Measurements from ENCODE around the gene SBF2. TPM values are rescaled to one million over a fixed set of nuclear protein-coding genes. Genes with fewer than 3 reads are reported as not detected.
"Not testable (repeated sequence)": the region's sequence is repeated elsewhere in the genome, so short reads cannot be mapped to it uniquely, and the experiment has no call there.

The SBF2 gene
- total RNA-seq, 1 donor from 2014 or later: 21.1 TPM

GRCh38 chr11:10265936-10266335 lies 28.1 kb downstream of the SBF2 start:
- no peak for DNase-seq (ENCODE audit: low read depth)
- TF ChIP-seq CTCF (IDR thresholded peaks at IDR 0.05; ENCODE audit: insufficient read depth, low read length, poor library complexity, severe bottlenecking): no peak
- no peaks in the 10 kb centered on the region for H3K27me3 ChIP-seq (ENCODE audit: control insufficient read depth, insufficient read depth, low read length)
- no peak overlapping the region for H3K4me3 ChIP-seq (ENCODE audit: low read depth, low read length)
- no peaks in the 10 kb centered on the region for H3K36me3 ChIP-seq (ENCODE audit: control insufficient read depth, insufficient read depth, low read length)

GRCh38 chr11:10264716-10265115 lies 29.3 kb downstream of the SBF2 start:
- not testable (repeated sequence) for H3K36me3 ChIP-seq (ENCODE audit: control insufficient read depth, insufficient read depth, low read length); H3K27me3 ChIP-seq (ENCODE audit: control insufficient read depth, insufficient read depth, low read length); H3K4me3 ChIP-seq (ENCODE audit: low read depth, low read length); DNase-seq (ENCODE audit: low read depth)

GRCh38 chr11:10263929-10264328 lies 30.1 kb downstream of the SBF2 start:
- Histone ChIP-seq H3K4me3 (ENCODE audit: low read depth, low read length) (no peak overlapping the region), H3K36me3 (ENCODE audit: control insufficient read depth, insufficient read depth, low read length) (no peaks in the 10 kb centered on the region), H3K27me3 (ENCODE audit: control insufficient read depth, insufficient read depth, low read length) (no peaks in the 10 kb centered on the region)
- no peak for TF ChIP-seq CTCF (IDR thresholded peaks at IDR 0.05; ENCODE audit: insufficient read depth, low read length, poor library complexity, severe bottlenecking)
- peak; percentile 10 for DNase-seq (ENCODE audit: low read depth)

DNA sequence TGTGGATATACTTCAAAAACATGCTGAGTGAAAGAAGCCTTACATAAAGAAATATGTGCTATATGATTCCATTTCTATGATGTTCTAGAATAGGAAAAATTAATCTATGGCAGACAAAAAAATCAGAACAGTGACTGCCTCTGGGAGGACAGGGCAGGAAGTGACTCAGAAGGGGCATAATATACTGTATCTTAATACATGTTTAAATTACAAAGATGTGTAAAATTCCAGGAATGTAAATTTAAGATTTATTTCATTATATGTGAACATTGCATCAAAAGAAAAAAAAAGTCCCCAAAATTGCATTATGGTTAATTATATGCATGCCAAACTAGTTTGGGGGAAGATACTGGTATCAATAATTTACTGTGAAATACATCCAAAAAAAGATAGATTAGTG lies 32.2 kb downstream of the SBF2 start:
- no peak for DNase-seq (ENCODE audit: low read depth)
- H3K4me3 ChIP-seq (ENCODE audit: low read depth, low read length): no peak overlapping the region
- no peaks in the 10 kb centered on the region for H3K36me3 ChIP-seq (ENCODE audit: control insufficient read depth, insufficient read depth, low read length)
- H3K27me3 ChIP-seq (ENCODE audit: control insufficient read depth, insufficient read depth, low read length): no peaks in the 10 kb centered on the region
- no peak for TF ChIP-seq CTCF (IDR thresholded peaks at IDR 0.05; ENCODE audit: insufficient read depth, low read length, poor library complexity, severe bottlenecking)

DNA sequence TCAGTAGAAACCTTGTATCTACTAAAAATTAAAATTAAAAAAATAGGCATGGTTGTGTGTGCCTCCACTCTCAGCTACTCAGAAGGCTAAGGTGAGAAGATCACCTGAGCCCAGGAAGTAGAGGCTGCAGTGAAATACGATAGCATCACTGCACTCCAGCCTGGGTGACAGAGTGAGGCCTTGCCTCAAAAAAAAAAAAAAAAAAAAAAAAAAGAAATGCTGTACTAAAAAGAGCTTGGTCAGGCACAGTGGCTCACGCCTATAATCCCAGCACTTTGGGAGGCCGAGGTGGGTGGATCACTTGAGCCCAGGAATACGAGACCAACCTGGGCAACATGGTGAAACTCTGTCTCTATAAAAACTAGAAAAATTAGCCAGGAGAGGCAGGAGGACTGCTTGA lies 36.5 kb downstream of the SBF2 start:
- no peak for DNase-seq (ENCODE audit: low read depth)
- H3K27me3 ChIP-seq (ENCODE audit: control insufficient read depth, insufficient read depth, low read length): no peaks in the 10 kb centered on the region
- no peaks in the 10 kb centered on the region for H3K36me3 ChIP-seq (ENCODE audit: control insufficient read depth, insufficient read depth, low read length)
- no peak overlapping the region for H3K4me3 ChIP-seq (ENCODE audit: low read depth, low read length)
- no peak for TF ChIP-seq CTCF (IDR thresholded peaks at IDR 0.05; ENCODE audit: insufficient read depth, low read length, poor library complexity, severe bottlenecking)

GRCh38 chr11:10255388-10256125 lies 38.5 kb downstream of the SBF2 start:
- no peak for TF ChIP-seq CTCF (IDR thresholded peaks at IDR 0.05; ENCODE audit: insufficient read depth, low read length, poor library complexity, severe bottlenecking)

GRCh38 chr11:10249448-10250131 lies 44.4 kb downstream of the SBF2 start:
- H3K27me3 ChIP-seq (ENCODE audit: control insufficient read depth, insufficient read depth, low read length); H3K36me3 ChIP-seq (ENCODE audit: control insufficient read depth, insufficient read depth, low read length); H3K4me3 ChIP-seq (ENCODE audit: low read depth, low read length); DNase-seq (ENCODE audit: low read depth): not testable (repeated sequence)

More at GRCh38 chr11:10255388-10256125, 38.5 kb downstream of the SBF2 start:
- no peak overlapping the region for H3K4me3 ChIP-seq (ENCODE audit: low read depth, low read length)
- no peaks in the 10 kb centered on the region for H3K27me3 ChIP-seq (ENCODE audit: control insufficient read depth, insufficient read depth, low read length)
- no peak for DNase-seq (ENCODE audit: low read depth)
- H3K36me3 ChIP-seq (ENCODE audit: control insufficient read depth, insufficient read depth, low read length): no peaks in the 10 kb centered on the region
